Measurements from ENCODE around the gene SERPINA4. TPM values are rescaled to one million over a fixed set of nuclear protein-coding genes. Genes with fewer than 3 reads are reported as not detected.

SERPINA4 gene
- total RNA-seq, 1 donor: not detected

GRCh38 chr14:94595912-94596311 lies 34.7 kb downstream of the SERPINA4 start:
- DNase-seq (ENCODE audit: low read depth): no peak
- H3K4me3 ChIP-seq (ENCODE audit: low read depth, low read length): no peak overlapping the region
- no peak for TF ChIP-seq CTCF (IDR thresholded peaks at IDR 0.05; ENCODE audit: insufficient read depth, low read length)

- no peak for DNase-seq (ENCODE audit: low read depth)
- no peak for TF ChIP-seq CTCF (IDR thresholded peaks at IDR 0.05; ENCODE audit: insufficient read depth, low read length)
- no peak overlapping the region for H3K4me3 ChIP-seq (ENCODE audit: low read depth, low read length)
Measured at GRCh38 chr14:94596361-94596760, 35.1 kb downstream of the SERPINA4 start.

- H3K4me3 ChIP-seq (ENCODE audit: low read depth, low read length): no peak overlapping the region
- no peak for TF ChIP-seq CTCF (IDR thresholded peaks at IDR 0.05; ENCODE audit: insufficient read depth, low read length)
- no peak for DNase-seq (ENCODE audit: low read depth)
Measured at GRCh38 chr14:94597788-94598187, 36.5 kb downstream of the SERPINA4 start.

GRCh38 chr14:94598506-94598815 lies 37.2 kb downstream of the SERPINA4 start:
- TF ChIP-seq CTCF (IDR thresholded peaks at IDR 0.05; ENCODE audit: insufficient read depth, low read length): no peak
- no peak overlapping the region for H3K4me3 ChIP-seq (ENCODE audit: low read depth, low read length)
- no peak for DNase-seq (ENCODE audit: low read depth)

- peak; percentile 97 for DNase-seq (ENCODE audit: low read depth)
- peak; percentile 11 for TF ChIP-seq CTCF (IDR thresholded peaks at IDR 0.05; ENCODE audit: insufficient read depth, low read length)
- no peak overlapping the region for H3K4me3 ChIP-seq (ENCODE audit: low read depth, low read length)
Measured at GRCh38 chr14:94598816-94599655, 37.8 kb downstream of the SERPINA4 start.

- no peak for TF ChIP-seq CTCF (IDR thresholded peaks at IDR 0.05; ENCODE audit: insufficient read depth, low read length)
- no peak overlapping the region for H3K4me3 ChIP-seq (ENCODE audit: low read depth, low read length)
- DNase-seq (ENCODE audit: low read depth): no peak
Measured at GRCh38 chr14:94599656-94600004, 38.4 kb downstream of the SERPINA4 start.

- TF ChIP-seq CTCF (IDR thresholded peaks at IDR 0.05; ENCODE audit: insufficient read depth, low read length): no peak
- no peak for DNase-seq (ENCODE audit: low read depth)
- no peak overlapping the region for H3K4me3 ChIP-seq (ENCODE audit: low read depth, low read length)
Measured at GRCh38 chr14:94600148-94600545, 38.9 kb downstream of the SERPINA4 start.
